ENCODE data around the gene NAXE. TPM values are rescaled to one million over a fixed set of nuclear protein-coding genes. Genes with fewer than 3 reads are reported as not detected.
"Not testable (repeated sequence)": the region's sequence is repeated elsewhere in the genome, so short reads cannot be mapped to it uniquely, and the experiment has no call there.

NAXE gene
- total and polyA plus RNA-seq, 12 donors: 49.4 to 132 (median 101) TPM

DNA sequence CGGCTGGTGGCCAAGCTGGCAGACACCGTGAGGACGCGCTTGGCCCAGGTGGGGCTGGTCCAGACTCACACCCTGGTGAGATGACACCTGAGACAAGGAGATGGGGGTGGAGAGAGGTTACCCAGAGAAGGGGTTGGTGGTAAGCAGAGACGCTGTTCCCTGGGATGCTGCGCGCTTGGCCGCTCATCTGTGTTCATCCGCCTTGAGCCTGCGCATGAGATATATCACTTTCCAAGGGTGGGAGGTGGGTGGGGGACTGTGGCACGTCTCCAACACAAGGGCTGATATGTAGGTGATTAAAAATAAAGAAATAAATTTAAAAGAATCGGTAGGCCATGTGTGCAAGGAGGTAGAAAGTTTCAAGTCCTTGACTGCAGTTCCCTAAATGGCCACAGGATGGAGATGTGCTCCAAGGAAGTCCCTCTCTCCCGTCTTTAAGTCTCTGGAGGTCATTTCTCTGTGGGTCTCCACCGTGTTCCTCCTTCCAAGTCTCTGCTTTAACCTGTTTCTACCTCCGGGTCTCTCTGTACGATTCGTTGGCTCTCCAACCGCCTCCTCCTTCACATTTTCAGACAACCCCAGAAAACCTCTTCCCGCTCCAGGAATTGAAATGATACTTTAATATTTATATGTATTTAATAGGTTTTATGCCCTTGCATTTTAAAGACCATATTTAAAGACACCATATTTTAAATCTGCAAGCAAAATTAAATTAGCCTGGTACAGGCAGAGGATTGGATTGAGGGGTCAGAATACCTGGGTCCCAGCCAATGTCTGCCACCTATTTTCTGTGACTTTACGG, 7.6 kb upstream of the NAXE start:
- H3K36me3 ChIP-seq (replicated peaks in 1 of 2): no peaks in the 10 kb centered on the region
- no peak for TF ChIP-seq POLR2A (IDR thresholded peaks at IDR 0.05)
- peak; percentile 86 to 94 (median 90) for TF ChIP-seq CTCF (IDR thresholded peaks at IDR 0.05)
- intact Hi-C loops (cut with DNase I): no loop called here
- H3K4me3 ChIP-seq: no peak overlapping the region
- no peaks in the 10 kb centered on the region for H3K4me1 ChIP-seq (replicated peaks in 1 of 2)
- DNase-seq: peak; percentile 65 to 90 (median 79)
- WGBS, 4 donors: 49 to 53% (median 51%) methylated on average over 20 of the region's 20 CpGs
- H3K27ac ChIP-seq: no peak overlapping the region
- H3K27me3 ChIP-seq: no peaks in the 10 kb centered on the region
- no peaks in the 10 kb centered on the region for H3K9me3 ChIP-seq (replicated peaks in 1 of 3)

DNA sequence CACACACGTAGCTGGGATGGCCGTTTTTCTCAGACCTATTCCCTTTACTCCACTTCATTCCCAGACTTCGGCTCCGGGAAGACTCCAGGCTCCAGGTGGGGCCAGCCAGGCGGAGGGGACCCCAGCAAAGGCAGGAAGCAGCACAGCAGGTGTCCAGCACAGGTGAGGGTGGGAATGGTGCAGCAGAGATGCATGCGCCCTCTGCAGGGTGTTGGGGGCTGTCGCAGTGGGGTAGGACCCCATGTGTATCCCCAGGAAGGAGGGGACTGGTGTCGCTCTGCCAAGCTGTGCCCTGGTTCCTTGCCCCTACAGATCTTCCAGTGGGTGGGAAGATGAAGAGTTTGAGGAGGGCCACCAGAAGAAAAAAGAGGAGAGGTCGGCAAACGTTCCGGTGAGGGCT, 6.8 kb upstream of the NAXE start:
- TF ChIP-seq POLR2A (IDR thresholded peaks at IDR 0.05) (no peak), CTCF (IDR thresholded peaks at IDR 0.05) (no peak)
- Histone ChIP-seq H3K4me1 (replicated peaks in 1 of 2) (no peaks in the 10 kb centered on the region), H3K9me3 (replicated peaks in 1 of 3) (no peaks in the 10 kb centered on the region), H3K27ac (no peak overlapping the region), H3K27me3 (no peaks in the 10 kb centered on the region), H3K36me3 (replicated peaks in 1 of 2) (no peaks in the 10 kb centered on the region), H3K4me3 (no peak overlapping the region)
- DNase-seq: no peak
- 37 to 49% (median 42%) methylated on average over 10 to 11 of the region's 11 CpGs for WGBS, 4 donors
- intact Hi-C loops (cut with DNase I): no loop called here

DNA sequence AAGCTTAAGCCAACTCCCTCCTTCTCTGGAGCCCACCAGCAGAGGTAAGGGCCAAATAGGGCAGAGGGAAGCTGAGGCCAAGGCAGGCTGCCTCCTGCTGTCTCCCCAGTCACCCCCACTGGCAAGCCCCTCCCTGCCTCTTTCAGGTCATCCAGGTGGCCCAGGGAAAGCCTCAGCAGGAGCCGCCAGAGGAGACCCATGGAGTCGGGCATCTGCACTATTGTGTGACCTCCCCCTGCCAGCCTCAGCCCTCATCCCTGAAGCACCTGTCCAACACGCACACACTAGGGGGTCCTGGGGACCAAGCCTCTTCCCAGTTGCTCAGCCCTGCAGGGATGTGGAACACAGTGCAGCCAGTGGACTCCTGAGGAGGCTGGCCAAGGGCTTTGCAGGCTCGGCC, 5.3 kb upstream of the NAXE start:
- 54 to 92% (median 58%) methylated on average over 1 to 4 of the region's 4 CpGs for WGBS, 4 donors
- H3K36me3 ChIP-seq (replicated peaks in 1 of 2): no peaks in the 10 kb centered on the region
- no peak overlapping the region for H3K27ac ChIP-seq
- no peak for TF ChIP-seq CTCF (IDR thresholded peaks at IDR 0.05)
- TF ChIP-seq POLR2A (IDR thresholded peaks at IDR 0.05): no peak
- no peaks in the 10 kb centered on the region for H3K27me3 ChIP-seq
- DNase-seq: no peak
- H3K9me3 ChIP-seq (replicated peaks in 1 of 3): no peaks in the 10 kb centered on the region
- intact Hi-C loops (cut with DNase I): no loop called here
- peaks cover 0 to 5% of the 10 kb centered on the region in 2 donors for H3K4me1 ChIP-seq (replicated peaks in 1 of 2)
- no peak overlapping the region for H3K4me3 ChIP-seq

GRCh38 chr1:156586892-156587477, 4.6 kb upstream of the NAXE start:
- Histone ChIP-seq H3K4me1 (replicated peaks in 1 of 2) (peaks cover under 1 to 5% of the 10 kb centered on the region in 2 donors), H3K27ac (no peak overlapping the region), H3K9me3 (replicated peaks in 1 of 3) (no peaks in the 10 kb centered on the region), H3K36me3 (replicated peaks in 1 of 2) (no peaks in the 10 kb centered on the region), H3K27me3 (no peaks in the 10 kb centered on the region), H3K4me3 (no peak overlapping the region)
- no peak for DNase-seq
- TF ChIP-seq POLR2A (IDR thresholded peaks at IDR 0.05) (no peak), CTCF (IDR thresholded peaks at IDR 0.05) (no peak)
- WGBS, 4 donors: 84 to 88% (median 86%) methylated on average over 3 of the region's 3 CpGs
- intact Hi-C loops (cut with DNase I): no loop called here

DNA sequence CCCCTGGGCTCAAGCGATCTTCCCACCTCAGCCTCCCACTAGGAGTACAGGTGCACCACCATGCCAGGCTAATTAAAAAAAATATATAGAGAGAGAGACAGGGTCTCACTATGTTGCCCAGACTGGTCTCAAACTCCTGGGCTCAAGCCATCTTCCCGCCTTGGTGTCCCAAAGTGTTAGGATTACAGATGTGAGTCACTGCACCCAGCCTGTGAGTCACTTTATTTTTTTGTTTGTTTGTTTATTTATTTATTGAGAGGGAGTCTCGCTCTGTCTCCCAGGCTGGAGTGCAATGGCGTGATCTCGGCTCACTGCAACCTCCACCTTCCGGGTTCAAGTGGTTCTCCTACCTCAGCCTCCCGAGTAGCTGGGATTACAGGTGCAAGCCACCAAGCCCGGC, 3.6 kb upstream of the NAXE start:
- DNase-seq; H3K27me3 ChIP-seq; H3K36me3 ChIP-seq (replicated peaks in 1 of 2); H3K9me3 ChIP-seq (replicated peaks in 1 of 3); H3K27ac ChIP-seq; intact Hi-C loops (cut with DNase I); H3K4me3 ChIP-seq: not testable (repeated sequence)
- WGBS, 4 donors: 81 to 90% (median 84%) methylated on average over 8 of the region's 8 CpGs
- H3K4me1 ChIP-seq (replicated peaks in 1 of 2): peaks cover 6 to 13% of the 10 kb centered on the region in 2 donors
